Gastrocnemius medialis (tissue), 4 donors: ENCODE results near the gene TSEN15. TPM values are rescaled to one million over a fixed set of nuclear protein-coding genes. Genes with fewer than 3 reads are reported as not detected.

Experiments used
- ATAC-seq, 2 donors: fragments of 150-250 bp; one replicate each; pipeline ENCODE4 v1.9.1; 2016
- DNase-seq, 2 donors: peaks; one replicate each; pipeline ENCODE4 v3.0.0-alpha.2; 2019
- H3K27ac ChIP-seq, 4 donors: fragments of 200-600 bp; sonication (generic); 1 replicate in 1 of 4; 2 replicates in 3 of 4; pipeline ENCODE4 v1.5.1; 2016 to 2018; ENCODE audit warnings: mild to moderate bottlenecking in 2 of 4, moderate library complexity in 1 of 4
- H3K27me3 ChIP-seq, 3 donors: fragments of 200-600 bp; sonication (generic) in 2 of 3; 1 replicate in 1 of 3; 2 replicates in 2 of 3; pipeline versions ENCODE4 v1.5.1 to v1.6.0; 2016 to 2019; ENCODE audit warnings: mild to moderate bottlenecking in 1 of 3, moderate library complexity in 1 of 3
- H3K36me3 ChIP-seq, 2 donors: fragments of 200-600 bp; sonication (generic) in 1 of 2; one replicate each; pipeline ENCODE4 v1.5.1; 2017 to 2018
- H3K4me1 ChIP-seq, 2 donors: fragments of 200-600 bp; sonication (generic) in 1 of 2; one replicate each; pipeline ENCODE4 v1.5.1; 2016 to 2017; ENCODE audit warnings: mild to moderate bottlenecking in 2 of 2
- H3K4me3 ChIP-seq, 4 donors: fragments of 200-600 bp; sonication (generic) in 3 of 4; 1 replicate in 1 of 4; 2 replicates in 3 of 4; pipeline ENCODE4 v1.5.1; 2016 to 2019; ENCODE audit warnings: mild to moderate bottlenecking in 2 of 4
- H3K9me3 ChIP-seq, 3 donors: fragments of 200-600 bp; sonication (generic) in 2 of 3; 1 replicate in 1 of 3; 2 replicates in 2 of 3; pipeline ENCODE4 v1.5.1; 2016 to 2019
- POLR2A ChIP-seq, 2 donors: fragments of 450-650 bp; IDR thresholded peaks; one replicate each; pipeline ENCODE4 v1.6.1; 2017; ENCODE audit warnings: antibody characterized with exemption in 2 of 2, mild to moderate bottlenecking in 2 of 2, moderate library complexity in 2 of 2
- in situ Hi-C, 4 donors: fragments of 200-750 bp; cut with MboI; loops; one replicate each; pipeline versions ENCODE4 v1.15.0 to v1.8.0; 2017; ENCODE audit warnings: low sequenced_read_pairs in 4 of 4
- intact Hi-C: fragments of 100-400 bp; cut with DNase I; formaldehyde crosslinking; loops from one replicate; pipeline ENCODE4 v1.15.1; 2023; ENCODE audit warnings: low total_unique reads
- total RNA-seq, 4 donors: library from RNA; depleted of rRNA; stranded (reverse); fragments of >200 nt; gene quantifications; one replicate each; pipeline versions ENCODE4 v1.1.0 to v1.2.3, GENCODE V29; 2016
- TF ChIP-seq, protein P1 (sequence below), 5 experiments: fragments of 450-650 bp in 3 of 5; fragments of 200-600 bp in 2 of 5; sonication (generic) in 2 of 5; IDR thresholded peaks in 4 of 5; conservative IDR thresholded peaks in 1 of 5; 1 replicate in 4 of 5; 2 replicates in 1 of 5; pipeline ENCODE4 v1.5.1; 2016 to 2019; ENCODE audit warnings: antibody characterized with exemption in 5 of 5, mild to moderate bottlenecking in 3 of 5, moderate library complexity in 3 of 5

The TSEN15 gene
- total RNA-seq, 4 donors from 2014 or later, result 22.8 to 69.6 (median 38.6) TPM

DNA sequence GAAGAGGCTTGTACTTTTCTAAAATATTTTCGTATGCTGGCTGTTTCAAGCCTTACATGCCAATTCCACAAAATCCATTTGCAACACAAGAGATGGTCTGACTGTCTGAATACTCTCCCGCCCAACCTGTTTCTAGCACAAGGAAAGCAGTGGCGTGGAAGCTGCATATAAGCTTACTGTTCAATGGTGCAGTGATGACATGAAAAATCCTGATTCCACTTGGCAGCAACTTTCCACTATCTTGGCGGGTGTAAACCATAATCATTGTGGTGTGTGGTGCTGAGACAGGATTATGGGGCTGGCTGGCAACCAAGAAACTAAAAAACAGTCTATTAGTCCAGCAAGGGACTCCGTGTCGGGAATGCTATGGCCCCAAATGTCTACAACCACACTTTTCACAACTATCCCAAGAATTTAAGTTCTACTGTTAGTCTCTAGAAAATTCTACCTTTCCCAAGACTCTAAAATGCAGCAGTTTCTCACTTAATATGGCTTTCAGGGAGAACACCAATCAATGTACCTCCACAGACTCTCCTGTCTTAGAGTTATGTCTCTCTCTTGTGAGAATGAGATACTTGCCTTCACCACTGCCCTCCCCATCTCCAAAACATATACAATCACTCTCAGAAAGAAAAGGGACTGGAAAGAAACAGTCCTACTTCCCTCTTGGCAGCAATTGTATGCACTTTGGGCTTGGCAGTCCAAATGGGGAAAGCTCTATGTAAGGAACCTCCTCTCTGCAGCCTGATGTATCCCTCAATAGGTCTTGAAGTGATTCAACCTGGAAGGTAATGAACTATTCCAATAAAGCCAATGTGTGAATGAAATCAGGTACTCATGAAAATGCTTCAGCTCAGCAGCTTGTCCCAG is 23.5 kb upstream of the TSEN15 start:
- H3K27ac ChIP-seq, result no peak overlapping the region
- intact Hi-C loops, result no loop called here
- DNase-seq, result no peak
- no peaks in the 10 kb centered on the region for H3K36me3 ChIP-seq
- no peak for ATAC-seq
- H3K4me3 ChIP-seq, result no peak overlapping the region
- no peaks in the 10 kb centered on the region for H3K9me3 ChIP-seq
- no peaks in the 10 kb centered on the region for H3K27me3 ChIP-seq
- H3K4me1 ChIP-seq, result peaks cover 45 to 50% of the 10 kb centered on the region in 2 donors
- in situ Hi-C loops, result loop anchor here in 1 of 4 donors (25.0 kb wide), 1 partner anchor 366 kb away; the partner anchor contains the start of gene APOBEC4
- TF ChIP-seq, protein P1, sequence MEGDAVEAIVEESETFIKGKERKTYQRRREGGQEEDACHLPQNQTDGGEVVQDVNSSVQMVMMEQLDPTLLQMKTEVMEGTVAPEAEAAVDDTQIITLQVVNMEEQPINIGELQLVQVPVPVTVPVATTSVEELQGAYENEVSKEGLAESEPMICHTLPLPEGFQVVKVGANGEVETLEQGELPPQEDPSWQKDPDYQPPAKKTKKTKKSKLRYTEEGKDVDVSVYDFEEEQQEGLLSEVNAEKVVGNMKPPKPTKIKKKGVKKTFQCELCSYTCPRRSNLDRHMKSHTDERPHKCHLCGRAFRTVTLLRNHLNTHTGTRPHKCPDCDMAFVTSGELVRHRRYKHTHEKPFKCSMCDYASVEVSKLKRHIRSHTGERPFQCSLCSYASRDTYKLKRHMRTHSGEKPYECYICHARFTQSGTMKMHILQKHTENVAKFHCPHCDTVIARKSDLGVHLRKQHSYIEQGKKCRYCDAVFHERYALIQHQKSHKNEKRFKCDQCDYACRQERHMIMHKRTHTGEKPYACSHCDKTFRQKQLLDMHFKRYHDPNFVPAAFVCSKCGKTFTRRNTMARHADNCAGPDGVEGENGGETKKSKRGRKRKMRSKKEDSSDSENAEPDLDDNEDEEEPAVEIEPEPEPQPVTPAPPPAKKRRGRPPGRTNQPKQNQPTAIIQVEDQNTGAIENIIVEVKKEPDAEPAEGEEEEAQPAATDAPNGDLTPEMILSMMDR (IDR thresholded peaks at IDR 0.05 in 4 of 5, conservative IDR thresholded peaks at IDR 0.05 in 1 of 5), result no peak
- no peak for TF ChIP-seq POLR2A (IDR thresholded peaks at IDR 0.05)

- peaks cover 39 to 41% of the 10 kb centered on the region in 2 donors for H3K4me1 ChIP-seq
- no peaks in the 10 kb centered on the region for H3K27me3 ChIP-seq
- in situ Hi-C loops (loop anchor here in 1 of 4 donors (25.0 kb wide), 1 partner anchor 367 kb away; the partner anchor contains the start of gene APOBEC4), intact Hi-C loops (no loop called here)
- no peak overlapping the region for H3K4me3 ChIP-seq
- H3K9me3 ChIP-seq, result no peaks in the 10 kb centered on the region
- ATAC-seq (no peak), DNase-seq (no peak)
- H3K36me3 ChIP-seq, result no peaks in the 10 kb centered on the region
- peak overlapping the region in 1 of 4 donors; percentile 44 for H3K27ac ChIP-seq
- TF ChIP-seq POLR2A (IDR thresholded peaks at IDR 0.05), result no peak
- TF ChIP-seq, protein P1 (IDR thresholded peaks at IDR 0.05 in 4 of 5, conservative IDR thresholded peaks at IDR 0.05 in 1 of 5), result no peak
Measured at GRCh38 chr1:184028854-184029623, 22.5 kb upstream of the TSEN15 start.

DNA sequence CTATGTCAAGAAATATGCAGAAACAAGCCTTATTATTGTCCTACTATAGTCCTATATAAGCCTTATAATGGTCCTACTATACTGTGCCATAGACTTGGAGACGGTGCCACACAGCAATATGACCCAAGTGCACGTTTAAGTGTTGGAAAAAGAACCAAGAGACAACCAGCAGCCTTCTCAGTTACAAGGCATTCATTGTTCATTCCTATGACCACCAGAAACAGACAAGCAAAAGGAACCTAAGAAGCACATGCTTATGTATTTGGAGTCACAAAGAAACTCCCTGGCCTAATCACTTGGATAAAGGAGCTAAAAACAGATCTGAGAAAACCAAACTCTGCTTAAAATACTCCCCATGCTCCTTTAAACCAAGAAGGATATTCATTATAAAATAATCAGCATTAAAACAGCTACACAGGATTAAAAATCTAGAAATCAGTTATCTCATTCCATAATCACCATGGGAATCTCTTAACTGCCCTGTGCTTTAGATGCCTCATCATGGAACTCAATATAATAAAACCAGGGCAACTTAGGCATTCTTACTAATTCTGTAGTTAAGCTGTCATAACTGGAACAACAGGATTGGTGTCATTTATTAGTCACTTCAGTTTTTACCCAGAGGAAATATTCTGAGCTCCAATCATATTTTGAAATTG is 21.0 kb upstream of the TSEN15 start:
- Histone ChIP-seq H3K4me3 (no peak overlapping the region), H3K27ac (peak overlapping the region in 1 of 4 donors; percentile 32), H3K9me3 (no peaks in the 10 kb centered on the region), H3K4me1 (peaks cover 31 to 33% of the 10 kb centered on the region in 2 donors), H3K36me3 (no peaks in the 10 kb centered on the region), H3K27me3 (no peaks in the 10 kb centered on the region)
- intact Hi-C loops (no loop called here), in situ Hi-C loops (loop anchor here in 1 of 4 donors (25.0 kb wide), 1 partner anchor 368 kb away; the partner anchor contains the start of gene APOBEC4)
- DNase-seq, result no peak
- peak in 1 of 2 donors; percentile 35 for ATAC-seq
- TF ChIP-seq, protein P1 (IDR thresholded peaks at IDR 0.05 in 4 of 5, conservative IDR thresholded peaks at IDR 0.05 in 1 of 5), result no peak
- no peak for TF ChIP-seq POLR2A (IDR thresholded peaks at IDR 0.05)

GRCh38 chr1:184031092-184031408 is 20.5 kb upstream of the TSEN15 start:
- no peak for ATAC-seq
- in situ Hi-C loops (loop anchor here in 1 of 4 donors (25.0 kb wide), 1 partner anchor 369 kb away; the partner anchor contains the start of gene APOBEC4), intact Hi-C loops (no loop called here)

More at GRCh38 chr1:184031092-184031408, 20.5 kb upstream of the TSEN15 start:
- Histone ChIP-seq H3K4me1 (peaks cover 26 to 33% of the 10 kb centered on the region in 2 donors), H3K9me3 (no peaks in the 10 kb centered on the region), H3K4me3 (no peak overlapping the region), H3K27me3 (no peaks in the 10 kb centered on the region), H3K36me3 (no peaks in the 10 kb centered on the region), H3K27ac (no peak overlapping the region)
- TF ChIP-seq POLR2A (IDR thresholded peaks at IDR 0.05), result no peak
- TF ChIP-seq, protein P1 (IDR thresholded peaks at IDR 0.05 in 4 of 5, conservative IDR thresholded peaks at IDR 0.05 in 1 of 5), result no peak
- DNase-seq, result no peak
